ENCODE data around the gene PZP. TPM values are rescaled to one million over a fixed set of nuclear protein-coding genes. Genes with fewer than 3 reads are reported as not detected.

PZP gene
- total and polyA plus RNA-seq, 4 experiments from 2014 or later, result 0.32 TPM; not detected in 3

GRCh38 chr12:9156119-9156518 is 52.1 kb downstream of the PZP start:
- H3K4me1 Mint-ChIP-seq, result peaks cover 0 to 4% (median under 1%) of the 10 kb centered on the region in 4 donors
- Histone ChIP-seq H3K4me3 (ENCODE audit: low read length in 2 of 2) (no peak overlapping the region), H3K36me3 (ENCODE audit: insufficient read depth, low read length) (no peaks in the 10 kb centered on the region), H3K27me3 (ENCODE audit: insufficient read depth, low read length) (no peaks in the 10 kb centered on the region), H3K9me3 (ENCODE audit: control insufficient read depth in 1 of 2, low read length in 2 of 2) (no peaks in the 10 kb centered on the region), H3K27ac (ENCODE audit: low read depth, low read length) (no peak overlapping the region), H3K4me1 (ENCODE audit: insufficient read depth, low read length) (no peaks in the 10 kb centered on the region)
- ChIA-PET CTCF (ENCODE audit: partially characterized antibody) (no interaction called here), POLR2A (ENCODE audit: partially characterized antibody) (no interaction called here)
- intact Hi-C loops (cut with micrococcal nuclease), result no loop called here
- H3K9me3 Mint-ChIP-seq, result no peaks in the 10 kb centered on the region
- H3K4me3 Mint-ChIP-seq, result no peak overlapping the region
- peaks cover 53 to 71% of the 10 kb centered on the region in 2 donors for H3K36me3 Mint-ChIP-seq
- no peak overlapping the region for H3K27ac Mint-ChIP-seq
- no peaks in the 10 kb centered on the region for H3K27me3 Mint-ChIP-seq
- DNase-seq, result no peak

- no peaks in the 10 kb centered on the region for H3K36me3 ChIP-seq (ENCODE audit: insufficient read depth, low read length)
- no peak overlapping the region for H3K4me3 ChIP-seq (ENCODE audit: low read length in 2 of 2)
- intact Hi-C loops (cut with micrococcal nuclease), result no loop called here
- H3K9me3 Mint-ChIP-seq, result peaks cover 2 to 22% (median 17%) of the 10 kb centered on the region in 8 donors
- no peaks in the 10 kb centered on the region for H3K27me3 ChIP-seq (ENCODE audit: insufficient read depth, low read length)
- DNase-seq, result no peak
- POLR2A ChIA-PET (ENCODE audit: partially characterized antibody), result no interaction called here
- no peak overlapping the region for H3K27ac ChIP-seq (ENCODE audit: low read depth, low read length)
- no peaks in the 10 kb centered on the region for H3K4me1 ChIP-seq (ENCODE audit: insufficient read depth, low read length)
- H3K4me3 Mint-ChIP-seq, result no peak overlapping the region
- H3K36me3 Mint-ChIP-seq, result peaks cover 60 to 68% of the 10 kb centered on the region in 2 donors
- H3K4me1 Mint-ChIP-seq, result peaks cover 4 to 10% (median 6%) of the 10 kb centered on the region in 4 donors
- CTCF ChIA-PET (ENCODE audit: partially characterized antibody), result no interaction called here
- no peak overlapping the region for H3K27ac Mint-ChIP-seq
- no peaks in the 10 kb centered on the region for H3K27me3 Mint-ChIP-seq
- no peaks in the 10 kb centered on the region for H3K9me3 ChIP-seq (ENCODE audit: control insufficient read depth in 1 of 2, low read length in 2 of 2)
These were observed 58.8 kb downstream of the PZP start for GRCh38 chr12:9149372-9149771.

DNA sequence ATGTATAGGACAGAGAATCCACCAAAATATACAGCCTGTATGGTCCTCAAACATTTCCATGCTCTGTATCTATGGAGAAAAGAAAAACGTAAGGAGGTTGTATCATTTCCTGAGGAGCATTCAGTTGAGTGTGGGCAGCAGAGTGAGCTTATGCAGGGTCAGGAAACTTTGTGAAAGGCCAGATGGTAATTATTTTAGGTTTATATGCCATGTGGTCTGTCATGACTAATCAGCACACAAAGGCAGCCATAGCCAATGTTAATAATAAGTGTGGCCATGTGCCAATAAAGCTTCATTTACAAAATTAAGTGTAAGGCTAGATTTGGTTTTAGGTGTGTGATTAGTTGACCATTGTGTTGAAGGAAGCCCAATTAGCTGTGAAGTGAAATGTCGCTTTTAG is 59.3 kb downstream of the PZP start:
- Histone ChIP-seq H3K27me3 (ENCODE audit: insufficient read depth, low read length) (no peaks in the 10 kb centered on the region), H3K4me3 (ENCODE audit: low read length in 2 of 2) (no peak overlapping the region), H3K36me3 (ENCODE audit: insufficient read depth, low read length) (no peaks in the 10 kb centered on the region), H3K9me3 (ENCODE audit: control insufficient read depth in 1 of 2, low read length in 2 of 2) (no peaks in the 10 kb centered on the region), H3K4me1 (ENCODE audit: insufficient read depth, low read length) (no peaks in the 10 kb centered on the region), H3K27ac (ENCODE audit: low read depth, low read length) (no peak overlapping the region)
- DNase-seq, result no peak
- Mint-ChIP-seq H3K4me1 (peaks cover 4 to 11% (median 7%) of the 10 kb centered on the region in 4 donors), H3K27me3 (no peaks in the 10 kb centered on the region), H3K4me3 (no peak overlapping the region), H3K27ac (no peak overlapping the region), H3K36me3 (peaks cover 60 to 68% of the 10 kb centered on the region in 2 donors), H3K9me3 (peaks cover 3 to 27% (median 22%) of the 10 kb centered on the region in 8 donors)
- intact Hi-C loops (cut with micrococcal nuclease), result no loop called here
- CTCF ChIA-PET (ENCODE audit: partially characterized antibody), result interaction anchor here (0.6 kb wide), 1 partner anchor 739 kb away, joined by 3 read pairs; no protein-coding TSS in a partner anchor
- POLR2A ChIA-PET (ENCODE audit: partially characterized antibody), result no interaction called here

DNA sequence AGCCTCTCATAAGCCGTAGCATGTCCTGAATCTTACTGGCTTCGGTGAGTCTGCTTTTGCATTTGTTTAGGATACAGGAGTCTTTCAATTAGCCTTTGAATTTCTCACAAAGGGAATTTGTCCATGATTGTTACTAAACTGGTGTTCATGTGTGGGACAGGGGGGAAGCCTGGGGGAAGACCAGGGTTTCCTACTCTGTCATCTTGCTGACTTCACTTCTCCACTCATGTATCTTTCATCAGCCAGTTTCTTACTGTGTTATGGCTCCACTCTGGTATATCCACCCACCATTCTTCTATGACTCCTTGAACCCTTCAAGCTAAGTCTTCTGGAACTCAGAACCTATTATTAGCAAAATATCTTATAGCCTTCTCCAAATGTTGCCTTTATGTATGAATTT is 60.7 kb downstream of the PZP start:
- H3K36me3 ChIP-seq (ENCODE audit: insufficient read depth, low read length), result no peaks in the 10 kb centered on the region
- H3K9me3 Mint-ChIP-seq, result peaks cover 3 to 30% (median 28%) of the 10 kb centered on the region in 8 donors
- no peaks in the 10 kb centered on the region for H3K9me3 ChIP-seq (ENCODE audit: control insufficient read depth in 1 of 2, low read length in 2 of 2)
- ChIA-PET POLR2A (ENCODE audit: partially characterized antibody) (no interaction called here), CTCF (ENCODE audit: partially characterized antibody) (interaction anchor here (1.1 kb wide), 1 partner anchor 9 kb away, joined by 3 read pairs; no protein-coding TSS in a partner anchor)
- intact Hi-C loops (cut with micrococcal nuclease), result no loop called here
- no peak overlapping the region for H3K4me3 Mint-ChIP-seq
- DNase-seq, result no peak
- peak overlapping the region in 2 of 7 donors; percentile 19 to 61 for H3K27ac Mint-ChIP-seq
- H3K27ac ChIP-seq (ENCODE audit: low read depth, low read length), result no peak overlapping the region
- peaks cover 3 to 12% (median 7%) of the 10 kb centered on the region in 4 donors for H3K4me1 Mint-ChIP-seq
- H3K27me3 ChIP-seq (ENCODE audit: insufficient read depth, low read length), result no peaks in the 10 kb centered on the region
- H3K4me1 ChIP-seq (ENCODE audit: insufficient read depth, low read length), result no peaks in the 10 kb centered on the region
- H3K4me3 ChIP-seq (ENCODE audit: low read length in 2 of 2), result no peak overlapping the region
- peaks cover 60 to 66% of the 10 kb centered on the region in 2 donors for H3K36me3 Mint-ChIP-seq
- H3K27me3 Mint-ChIP-seq, result no peaks in the 10 kb centered on the region

DNA sequence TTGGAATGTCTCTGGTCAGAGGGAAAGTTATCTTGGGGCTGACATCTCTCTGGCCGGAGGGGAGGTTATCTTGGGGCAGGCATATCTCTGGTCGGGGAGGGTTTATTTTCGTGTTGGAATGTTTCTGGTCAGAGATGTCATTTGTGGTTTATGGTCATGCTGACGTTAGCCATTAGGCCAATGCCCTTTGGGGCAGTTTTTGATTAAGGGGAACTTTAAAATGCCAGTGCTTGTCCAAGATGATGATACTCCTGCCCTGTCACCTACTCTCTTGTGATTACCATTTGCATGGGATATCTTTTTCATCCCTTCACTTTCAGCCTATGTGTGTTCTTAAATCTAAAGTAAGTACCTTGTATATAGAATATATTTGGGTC is 63.5 kb downstream of the PZP start:
- no peaks in the 10 kb centered on the region for H3K9me3 ChIP-seq (ENCODE audit: control insufficient read depth in 1 of 2, low read length in 2 of 2)
- H3K9me3 Mint-ChIP-seq, result peaks cover 3 to 30% (median 28%) of the 10 kb centered on the region in 8 donors
- H3K27ac ChIP-seq (ENCODE audit: low read depth, low read length), result no peak overlapping the region
- peaks cover 51 to 54% of the 10 kb centered on the region in 2 donors for H3K36me3 Mint-ChIP-seq
- no peaks in the 10 kb centered on the region for H3K4me1 ChIP-seq (ENCODE audit: insufficient read depth, low read length)
- no peaks in the 10 kb centered on the region for H3K27me3 Mint-ChIP-seq
- intact Hi-C loops (cut with micrococcal nuclease), result no loop called here
- H3K36me3 ChIP-seq (ENCODE audit: insufficient read depth, low read length), result no peaks in the 10 kb centered on the region
- POLR2A ChIA-PET (ENCODE audit: partially characterized antibody), result no interaction called here
- H3K27me3 ChIP-seq (ENCODE audit: insufficient read depth, low read length), result no peaks in the 10 kb centered on the region
- no peak for DNase-seq
- no peak overlapping the region for H3K27ac Mint-ChIP-seq
- H3K4me3 Mint-ChIP-seq, result no peak overlapping the region
- CTCF ChIA-PET (ENCODE audit: partially characterized antibody), result no interaction called here
- H3K4me3 ChIP-seq (ENCODE audit: low read length in 2 of 2), result no peak overlapping the region
- peaks cover 3 to 14% (median 8%) of the 10 kb centered on the region in 4 donors for H3K4me1 Mint-ChIP-seq

GRCh38 chr12:9143929-9144729 is 64.1 kb downstream of the PZP start:
- Mint-ChIP-seq H3K4me1 (peaks cover 3 to 13% (median 8%) of the 10 kb centered on the region in 4 donors), H3K9me3 (peaks cover 3 to 30% (median 28%) of the 10 kb centered on the region in 8 donors), H3K27ac (peak overlapping the region in 1 of 7 donors; percentile 8), H3K27me3 (no peaks in the 10 kb centered on the region), H3K4me3 (peak overlapping the region in 1 of 8 donors; percentile 64), H3K36me3 (peaks cover 49 to 50% of the 10 kb centered on the region in 2 donors)
- intact Hi-C loops (cut with micrococcal nuclease), result no loop called here
- Histone ChIP-seq H3K27me3 (ENCODE audit: insufficient read depth, low read length) (no peaks in the 10 kb centered on the region), H3K27ac (ENCODE audit: low read depth, low read length) (no peak overlapping the region), H3K4me1 (ENCODE audit: insufficient read depth, low read length) (no peaks in the 10 kb centered on the region), H3K36me3 (ENCODE audit: insufficient read depth, low read length) (no peaks in the 10 kb centered on the region), H3K9me3 (ENCODE audit: control insufficient read depth in 1 of 2, low read length in 2 of 2) (no peaks in the 10 kb centered on the region), H3K4me3 (ENCODE audit: low read length in 2 of 2) (no peak overlapping the region)
- DNase-seq, result no peak
- CTCF ChIA-PET (ENCODE audit: partially characterized antibody), result no interaction called here
- POLR2A ChIA-PET (ENCODE audit: partially characterized antibody), result no interaction called here

- H3K4me1 Mint-ChIP-seq, result peaks cover 0 to 14% (median 8%) of the 10 kb centered on the region in 4 donors
- ChIA-PET POLR2A (ENCODE audit: partially characterized antibody) (no interaction called here), CTCF (ENCODE audit: partially characterized antibody) (no interaction called here)
- no peaks in the 10 kb centered on the region for H3K9me3 ChIP-seq (ENCODE audit: control insufficient read depth in 1 of 2, low read length in 2 of 2)
- H3K36me3 ChIP-seq (ENCODE audit: insufficient read depth, low read length), result no peaks in the 10 kb centered on the region
- H3K27me3 ChIP-seq (ENCODE audit: insufficient read depth, low read length), result no peaks in the 10 kb centered on the region
- H3K27ac Mint-ChIP-seq, result peak overlapping the region in 2 of 7 donors; percentile 38 to 45
- peaks cover 44 to 50% of the 10 kb centered on the region in 2 donors for H3K36me3 Mint-ChIP-seq
- no peak overlapping the region for H3K4me3 ChIP-seq (ENCODE audit: low read length in 2 of 2)
- no peaks in the 10 kb centered on the region for H3K4me1 ChIP-seq (ENCODE audit: insufficient read depth, low read length)
- intact Hi-C loops (cut with micrococcal nuclease), result no loop called here
- DNase-seq, result no peak
- H3K4me3 Mint-ChIP-seq, result peak overlapping the region in 2 of 8 donors; percentile 39 to 66
- no peaks in the 10 kb centered on the region for H3K27me3 Mint-ChIP-seq
- no peak overlapping the region for H3K27ac ChIP-seq (ENCODE audit: low read depth, low read length)
- peaks cover 3 to 30% (median 28%) of the 10 kb centered on the region in 8 donors for H3K9me3 Mint-ChIP-seq
These were observed 65.1 kb downstream of the PZP start for GRCh38 chr12:9143137-9143536.

Measured in CD4-positive, alpha-beta memory T cell (primary cell).